ENCODE results near the gene INA.
"Not testable (repeated sequence)": the region's sequence is repeated elsewhere in the genome, so short reads cannot be mapped to it uniquely, and the experiment has no call there.

INA gene

GRCh38 chr10:103276896-103277712 lies at the start of gene INA:
Gene INA, plus strand, starts transcription at chr10:103277138. Its CDS starts 74 bp downstream, at chr10:103277212.
- DNase-seq: peak; percentile 61

GRCh38 chr10:103227416-103227815 lies 49.5 kb upstream of the INA start:
- no peak for DNase-seq

- DNase-seq: no peak
Observed at GRCh38 chr10:103231047-103231551, 45.8 kb upstream of the INA start.

- DNase-seq: no peak
Observed at GRCh38 chr10:103232131-103232673, 44.7 kb upstream of the INA start.

- DNase-seq: no peak
Observed at GRCh38 chr10:103232772-103233488, 44.0 kb upstream of the INA start.

- no peak for DNase-seq
Observed at GRCh38 chr10:103235775-103236174, 41.2 kb upstream of the INA start.

GRCh38 chr10:103238506-103239252 lies 38.3 kb upstream of the INA start:
- DNase-seq: no peak

GRCh38 chr10:103241262-103242011 lies 35.5 kb upstream of the INA start:
- no peak for DNase-seq

- peak; percentile 81 for DNase-seq
Observed at GRCh38 chr10:103244666-103245271, 32.2 kb upstream of the INA start.

- DNase-seq: not testable (repeated sequence)
Observed at GRCh38 chr10:103245587-103245986, 31.4 kb upstream of the INA start, which contains the start of gene RPEL1. Gene RPEL1, plus strand, starts transcription at chr10:103245887. Its CDS starts 110 bp downstream, at chr10:103245997.

GRCh38 chr10:103246324-103246723 lies 30.6 kb upstream of the INA start:
- no peak for DNase-seq

GRCh38 chr10:103254113-103254512 lies 22.8 kb upstream of the INA start:
- no peak for DNase-seq

GRCh38 chr10:103254538-103255325 lies 22.2 kb upstream of the INA start:
- no peak for DNase-seq

- no peak for DNase-seq
Observed at GRCh38 chr10:103256613-103257012, 20.3 kb upstream of the INA start.

- DNase-seq: no peak
Observed at GRCh38 chr10:103257812-103258211, 19.1 kb upstream of the INA start.

- not testable (repeated sequence) for DNase-seq
Observed at GRCh38 chr10:103258928-103259327, 18.0 kb upstream of the INA start.

- no peak for DNase-seq
Observed at GRCh38 chr10:103259989-103260388, 16.9 kb upstream of the INA start.

- no peak for DNase-seq
Observed at GRCh38 chr10:103262229-103262628, 14.7 kb upstream of the INA start.

GRCh38 chr10:103265717-103266329 lies 11.1 kb upstream of the INA start:
- DNase-seq: no peak

- DNase-seq: no peak
Observed at GRCh38 chr10:103273041-103273441, 3.9 kb upstream of the INA start.
